A549 (cell line): ENCODE measurements around the gene VCL. TPM values are rescaled to one million over a fixed set of nuclear protein-coding genes. Genes with fewer than 3 reads are reported as not detected.
A peak's percentile ranks its signal among the peaks of the same experiment; 100 is the strongest.

Experiments
- ATAC-seq, 2 experiments: fragments of 200-7000 bp in 1 of 2; fragments of >200 bp in 1 of 2; cut with Nextera tagmentation in 1 of 2; cut with Tn5 transposase in 1 of 2; 3 replicates each; pipeline versions ENCODE4 v1.8.0 to v1.9.1; 2018 to 2020; ENCODE audit warnings: mild to moderate bottlenecking in 1 of 2, moderate library complexity in 1 of 2
- CTCF ChIA-PET: fragments of 300-600 bp; sonication (Branson Sonifier 250); formaldehyde crosslinking; extraction: SDS; loops from one replicate; lab custom pipeline; 2021; ENCODE audit warnings: antibody characterized with exemption, inconsistent platforms; lab: Yijun Ruan, JAX
- POLR2A ChIA-PET: fragments of 350-600 bp; formaldehyde crosslinking; extraction: SDS; loops from one replicate; lab custom pipeline; 2021; ENCODE audit warnings: antibody characterized with exemption, inconsistent platforms; lab: Yijun Ruan, JAX
- DNase-seq, 2 experiments: peaks; one replicate each; pipeline versions ENCODE4 v3.0.0 to v3.0.0-alpha.2; 2011 to 2016; ENCODE audit warnings: low read depth in 1 of 2, low spot score in 1 of 2
- FAIRE-seq: peaks from 2 replicates; lab custom pipeline; 2011; peaks lifted over from hg19 to GRCh38; lab: Jason Lieb, UNC
- H3K27ac ChIP-seq, 2 experiments: fragments of >200 bp; sonication (Bioruptor Twin); formaldehyde crosslinking; 3 replicates each; pipeline ENCODE4 v1.5.1; 2016 to 2017
- H3K4me1 ChIP-seq: fragments of >200 bp; sonication (Bioruptor Twin); formaldehyde crosslinking; 3 replicates; pipeline ENCODE4 v1.6.1; 2016
- H3K4me2 ChIP-seq: fragments of >200 bp; sonication (Bioruptor Twin); formaldehyde crosslinking; 3 replicates; pipeline ENCODE4 v1.6.1; 2016
- H3K4me3 ChIP-seq: fragments of >200 bp; sonication (Bioruptor Twin); formaldehyde crosslinking; 3 replicates; pipeline ENCODE4 v1.5.1; 2016
- H3K9me3 ChIP-seq: fragments of >200 bp; sonication (Bioruptor Twin); formaldehyde crosslinking; 3 replicates; pipeline ENCODE4 v1.6.1; 2016
- BHLHE40 ChIP-seq: IDR thresholded peaks from 2 replicates; pipeline ENCODE4 v1.6.1; 2012; ENCODE audit warnings: low read depth, low read length, inconsistent platforms
- EHMT2 ChIP-seq: fragments of 200-600 bp; sonication (generic); IDR thresholded peaks from 2 replicates; pipeline ENCODE4 v1.6.1; 2016; ENCODE audit warnings: antibody characterized with exemption, low read depth, mild to moderate bottlenecking, moderate library complexity
- FOXS1 ChIP-seq: fragments of 250-450 bp; sonication (Bioruptor Pico); IDR thresholded peaks from 2 replicates; pipeline ENCODE4 v1.5.0; 2020; ENCODE audit warnings: mild to moderate bottlenecking, moderate library complexity
- GATA3 ChIP-seq: IDR thresholded peaks from 2 replicates; pipeline ENCODE4 v1.6.1; 2012; ENCODE audit warnings: borderline replicate concordance
- HDAC2 ChIP-seq: fragments of 200-600 bp; sonication (generic); IDR thresholded peaks from 2 replicates; pipeline ENCODE4 v1.6.1; 2016
- HEYL ChIP-seq: fragments of 250-450 bp; sonication (Bioruptor Pico); IDR thresholded peaks from 2 replicates; pipeline ENCODE4 v1.8.0; 2021; ENCODE audit warnings: mild to moderate bottlenecking, moderate library complexity
- JUNB ChIP-seq: fragments of >200 bp; sonication (Bioruptor Twin); formaldehyde crosslinking; IDR thresholded peaks from 2 replicates; pipeline ENCODE4 v1.6.1; 2016
- KDM1A ChIP-seq: fragments of 200-600 bp; sonication (generic); IDR thresholded peaks from 2 replicates; pipeline ENCODE4 v1.6.1; 2016; ENCODE audit warnings: low read depth, mild to moderate bottlenecking
- MAZ ChIP-seq: fragments of 150-350 bp; IDR thresholded peaks from 2 replicates; pipeline ENCODE4 v1.6.1; 2014; ENCODE audit warnings: antibody characterized with exemption, low read depth, low read length, borderline replicate concordance
- NFE2L2 ChIP-seq: fragments of 150-350 bp; conservative IDR thresholded peaks from 2 replicates; pipeline ENCODE4 v1.6.1; 2014; ENCODE audit warnings: low read length
- RAD21 ChIP-seq, 2 experiments: fragments of >200 bp in 1 of 2; sonication (Bioruptor Twin) in 1 of 2; formaldehyde crosslinking in 1 of 2; IDR thresholded peaks in 1 of 2; conservative IDR thresholded peaks in 1 of 2; 2 replicates in 1 of 2; 3 replicates in 1 of 2; pipeline ENCODE4 v1.6.1; 2012 to 2018; ENCODE audit warnings: inconsistent platforms in 1 of 2
- RNF2 ChIP-seq: fragments of 200-600 bp; sonication (generic); IDR thresholded peaks from 2 replicates; pipeline ENCODE4 v1.6.1; 2016; ENCODE audit warnings: low read depth, mild to moderate bottlenecking, antibody characterized with exemption, moderate library complexity, borderline replicate concordance
- SMC3 ChIP-seq: fragments of >200 bp; sonication (Bioruptor Twin); formaldehyde crosslinking; IDR thresholded peaks from 3 replicates; pipeline ENCODE4 v1.6.1; 2018; ENCODE audit warnings: inconsistent platforms
- SREBF2 ChIP-seq: fragments of 450-650 bp; IDR thresholded peaks from 2 replicates; pipeline ENCODE4 v1.6.1; 2014; ENCODE audit warnings: mild to moderate bottlenecking, moderate library complexity
- ZC3H11A ChIP-seq: fragments of 450-650 bp; IDR thresholded peaks from 2 replicates; pipeline ENCODE4 v1.6.1; 2014; ENCODE audit warnings: antibody characterized with exemption, mild to moderate bottlenecking
- ZFP36 ChIP-seq: fragments of 450-650 bp; IDR thresholded peaks from 2 replicates; pipeline ENCODE4 v1.6.1; 2014; ENCODE audit warnings: borderline replicate concordance; ENCODE audit not compliant: partially characterized antibody
- WGBS: methylation state at CpG from one replicate; pipeline ENCODE4 v1.1.6; 2017; ENCODE audit errors: missing lambda C conversion rate; 5-methylcytosine and 5-hydroxymethylcytosine counted together
- polyA plus RNA-seq, 4 experiments: library from polyadenylated mRNA; depleted of rRNA in 3 of 4; stranded (reverse); fragments of >200 nt; fragmentation: RNase III in 1 of 4; extraction: RNeasy Plus Mini Kit Qiagen cat#74134 plus additional on column Dnase treatment in 1 of 4; gene quantifications; 2 replicates in 3 of 4; 3 replicates in 1 of 4; pipeline ENCODE4 v1.2.3, GENCODE V29; 2011 to 2017
- TF ChIP-seq, protein P1 (sequence below): fragments of >200 bp; sonication (Bioruptor Twin); formaldehyde crosslinking; IDR thresholded peaks from 2 replicates; pipeline ENCODE4 v1.6.1; 2016
- TF ChIP-seq, protein P2 (sequence below): fragments of >200 bp; sonication (Bioruptor Twin); formaldehyde crosslinking; IDR thresholded peaks from 3 replicates; pipeline ENCODE4 v1.5.1; 2016
- TF ChIP-seq, protein P3 (sequence below): IDR thresholded peaks from 2 replicates; pipeline ENCODE4 v1.6.1; 2012; ENCODE audit warnings: low read depth, borderline replicate concordance
- TF ChIP-seq, protein P4 (sequence below): fragments of 250-450 bp; sonication (Bioruptor Pico); IDR thresholded peaks from 2 replicates; pipeline ENCODE4 v1.5.0; 2021; ENCODE audit warnings: mild to moderate bottlenecking, moderate library complexity, borderline replicate concordance
- TF ChIP-seq, protein P5 (sequence below): IDR thresholded peaks from 2 replicates; pipeline ENCODE4 v1.6.1; 2012
- TF ChIP-seq, protein P6 (sequence below): IDR thresholded peaks from 2 replicates; pipeline ENCODE4 v1.6.1; 2012

VCL gene
- polyA plus RNA-seq, 2 of the 4 experiments (the other 2 are of a cell fraction): 101 to 112 TPM

DNA sequence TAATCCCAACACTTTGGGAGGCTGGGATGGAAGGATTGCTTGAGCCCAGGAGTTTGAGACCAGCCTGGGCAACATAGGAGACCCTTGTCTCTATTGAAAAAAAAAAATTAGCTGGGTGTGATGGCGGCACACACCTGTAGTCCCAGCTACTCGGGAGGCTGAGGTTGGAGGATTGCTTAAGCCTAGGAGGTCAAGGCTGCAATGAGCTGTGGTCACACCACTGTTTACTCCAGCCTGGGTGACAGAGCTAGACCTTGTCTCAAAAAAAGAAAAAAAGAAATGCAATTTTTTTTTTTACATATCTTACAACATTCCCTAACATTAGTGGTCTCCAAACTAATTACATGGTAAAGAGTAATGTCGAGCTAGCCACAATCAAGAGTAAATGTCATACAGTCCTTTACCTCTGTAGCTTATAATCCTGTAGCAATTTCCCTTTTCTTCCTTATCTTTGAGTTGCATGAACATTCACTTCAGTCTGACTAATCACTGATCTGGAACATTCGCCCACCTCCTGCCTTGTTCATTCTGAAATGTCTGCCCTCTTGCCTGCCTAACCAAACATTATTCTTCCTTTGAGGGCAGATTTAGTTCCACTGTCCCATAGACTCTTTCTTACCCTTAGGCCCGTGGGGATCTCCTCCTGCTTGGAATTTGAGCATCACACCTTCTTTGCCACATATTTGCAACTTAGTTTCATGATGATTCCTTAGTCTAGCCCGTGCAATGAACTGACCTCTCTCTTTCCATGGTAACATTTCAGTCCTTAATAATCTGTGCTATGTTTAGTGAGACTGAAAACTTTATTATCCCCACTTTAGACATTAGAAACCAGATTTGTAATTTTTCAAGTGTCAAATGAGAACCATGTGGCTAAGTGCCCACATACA is 4.8 kb upstream of the VCL start:
- Histone ChIP-seq H3K4me2 (no peak overlapping the region), H3K4me1 (no peaks in the 10 kb centered on the region), H3K27ac (0 out of 6 replicates have a peak overlapping the region, but pooled peaks of 1 of the 2 experiments have one; percentile 7), H3K4me3 (no peak overlapping the region), H3K9me3 (no peaks in the 10 kb centered on the region)
- TF ChIP-seq, protein P1, sequence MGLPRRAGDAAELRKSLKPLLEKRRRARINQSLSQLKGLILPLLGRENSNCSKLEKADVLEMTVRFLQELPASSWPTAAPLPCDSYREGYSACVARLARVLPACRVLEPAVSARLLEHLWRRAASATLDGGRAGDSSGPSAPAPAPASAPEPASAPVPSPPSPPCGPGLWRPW: no peak
- TF ChIP-seq FOXS1 (CRISPR knock-in tag) (no peak), SMC3 (no peak)
- no peak for FAIRE-seq
- no peak for ATAC-seq
- ChIA-PET POLR2A (no interaction called here), CTCF (interaction anchor here (0.6 to 4.6 kb wide), 6 partner anchors 8 to 53 kb away, joined by 3 to 17 read pairs (median 3); no protein-coding TSS in a partner anchor)
- no peak for DNase-seq
- WGBS: 70% methylated on average over 6 of the region's 6 CpGs

DNA sequence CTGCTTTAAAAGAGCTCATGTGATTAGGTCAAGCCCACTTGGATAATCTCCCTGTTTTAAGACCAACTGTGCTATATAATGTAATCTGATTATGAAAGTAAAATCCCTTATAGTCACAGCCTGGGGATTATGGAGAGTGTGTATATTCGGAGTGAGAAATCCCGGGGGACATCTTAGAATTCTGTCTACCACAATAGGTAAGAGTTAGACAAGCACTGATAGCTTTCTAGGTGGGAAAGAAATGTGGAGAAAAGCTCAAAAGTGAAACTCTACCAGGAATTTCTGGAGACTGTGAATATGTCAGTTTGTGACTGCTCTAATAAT is 2.9 kb upstream of the VCL start:
- no peak for DNase-seq
- TF ChIP-seq, protein P1: no peak
- TF ChIP-seq, protein P2, sequence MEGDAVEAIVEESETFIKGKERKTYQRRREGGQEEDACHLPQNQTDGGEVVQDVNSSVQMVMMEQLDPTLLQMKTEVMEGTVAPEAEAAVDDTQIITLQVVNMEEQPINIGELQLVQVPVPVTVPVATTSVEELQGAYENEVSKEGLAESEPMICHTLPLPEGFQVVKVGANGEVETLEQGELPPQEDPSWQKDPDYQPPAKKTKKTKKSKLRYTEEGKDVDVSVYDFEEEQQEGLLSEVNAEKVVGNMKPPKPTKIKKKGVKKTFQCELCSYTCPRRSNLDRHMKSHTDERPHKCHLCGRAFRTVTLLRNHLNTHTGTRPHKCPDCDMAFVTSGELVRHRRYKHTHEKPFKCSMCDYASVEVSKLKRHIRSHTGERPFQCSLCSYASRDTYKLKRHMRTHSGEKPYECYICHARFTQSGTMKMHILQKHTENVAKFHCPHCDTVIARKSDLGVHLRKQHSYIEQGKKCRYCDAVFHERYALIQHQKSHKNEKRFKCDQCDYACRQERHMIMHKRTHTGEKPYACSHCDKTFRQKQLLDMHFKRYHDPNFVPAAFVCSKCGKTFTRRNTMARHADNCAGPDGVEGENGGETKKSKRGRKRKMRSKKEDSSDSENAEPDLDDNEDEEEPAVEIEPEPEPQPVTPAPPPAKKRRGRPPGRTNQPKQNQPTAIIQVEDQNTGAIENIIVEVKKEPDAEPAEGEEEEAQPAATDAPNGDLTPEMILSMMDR: no peak
- TF ChIP-seq, protein P3, sequence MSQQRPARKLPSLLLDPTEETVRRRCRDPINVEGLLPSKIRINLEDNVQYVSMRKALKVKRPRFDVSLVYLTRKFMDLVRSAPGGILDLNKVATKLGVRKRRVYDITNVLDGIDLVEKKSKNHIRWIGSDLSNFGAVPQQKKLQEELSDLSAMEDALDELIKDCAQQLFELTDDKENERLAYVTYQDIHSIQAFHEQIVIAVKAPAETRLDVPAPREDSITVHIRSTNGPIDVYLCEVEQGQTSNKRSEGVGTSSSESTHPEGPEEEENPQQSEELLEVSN: no peak
- TF ChIP-seq RAD21 (conservative IDR thresholded peaks at IDR 0.05 in 1 of 2, IDR thresholded peaks at IDR 0.05 in 1 of 2) (no peak), BHLHE40 (no peak), RNF2 (no peak), HEYL (CRISPR knock-in tag) (no peak), ZFP36 (no peak), JUNB (no peak), GATA3 (no peak), HDAC2 (no peak), ZC3H11A (no peak), NFE2L2 (no peak), EHMT2 (no peak), KDM1A (no peak), SREBF2 (no peak), MAZ (no peak)
- TF ChIP-seq, protein P4, sequence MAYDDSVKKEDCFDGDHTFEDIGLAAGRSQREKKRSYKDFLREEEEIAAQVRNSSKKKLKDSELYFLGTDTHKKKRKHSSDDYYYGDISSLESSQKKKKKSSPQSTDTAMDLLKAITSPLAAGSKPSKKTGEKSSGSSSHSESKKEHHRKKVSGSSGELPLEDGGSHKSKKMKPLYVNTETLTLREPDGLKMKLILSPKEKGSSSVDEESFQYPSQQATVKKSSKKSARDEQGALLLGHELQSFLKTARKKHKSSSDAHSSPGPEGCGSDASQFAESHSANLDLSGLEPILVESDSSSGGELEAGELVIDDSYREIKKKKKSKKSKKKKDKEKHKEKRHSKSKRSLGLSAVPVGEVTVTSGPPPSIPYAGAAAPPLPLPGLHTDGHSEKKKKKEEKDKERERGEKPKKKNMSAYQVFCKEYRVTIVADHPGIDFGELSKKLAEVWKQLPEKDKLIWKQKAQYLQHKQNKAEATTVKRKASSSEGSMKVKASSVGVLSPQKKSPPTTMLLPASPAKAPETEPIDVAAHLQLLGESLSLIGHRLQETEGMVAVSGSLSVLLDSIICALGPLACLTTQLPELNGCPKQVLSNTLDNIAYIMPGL (CRISPR knock-in tag): no peak
- TF ChIP-seq, protein P5, sequence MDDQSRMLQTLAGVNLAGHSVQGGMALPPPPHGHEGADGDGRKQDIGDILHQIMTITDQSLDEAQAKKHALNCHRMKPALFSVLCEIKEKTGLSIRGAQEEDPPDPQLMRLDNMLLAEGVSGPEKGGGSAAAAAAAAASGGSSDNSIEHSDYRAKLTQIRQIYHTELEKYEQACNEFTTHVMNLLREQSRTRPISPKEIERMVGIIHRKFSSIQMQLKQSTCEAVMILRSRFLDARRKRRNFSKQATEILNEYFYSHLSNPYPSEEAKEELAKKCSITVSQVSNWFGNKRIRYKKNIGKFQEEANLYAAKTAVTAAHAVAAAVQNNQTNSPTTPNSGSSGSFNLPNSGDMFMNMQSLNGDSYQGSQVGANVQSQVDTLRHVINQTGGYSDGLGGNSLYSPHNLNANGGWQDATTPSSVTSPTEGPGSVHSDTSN: no peak
- TF ChIP-seq, protein P6, sequence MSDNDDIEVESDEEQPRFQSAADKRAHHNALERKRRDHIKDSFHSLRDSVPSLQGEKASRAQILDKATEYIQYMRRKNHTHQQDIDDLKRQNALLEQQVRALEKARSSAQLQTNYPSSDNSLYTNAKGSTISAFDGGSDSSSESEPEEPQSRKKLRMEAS: no peak
- H3K4me1 ChIP-seq: peaks cover 6% of the 10 kb centered on the region; the same call in 2 of the 3 replicates
- 94% methylated on average over 2 of the region's 2 CpGs for WGBS
- H3K4me3 ChIP-seq: no peak overlapping the region
- ATAC-seq: no peak
- H3K27ac ChIP-seq: peak overlapping the region in 1 of 2 experiments; percentile 38; a peak in 3 of 6 replicates
- H3K4me2 ChIP-seq: no peak overlapping the region
- no peaks in the 10 kb centered on the region for H3K9me3 ChIP-seq
- FAIRE-seq: no peak
- POLR2A ChIA-PET: no interaction called here
- CTCF ChIA-PET: interaction anchor here (0.9 to 4.6 kb wide), 6 partner anchors 11 to 109 kb away, joined by 4 to 17 read pairs (median 6); no protein-coding TSS in a partner anchor
